ENCODE results near the gene PLOD1.

Gene PLOD1

GRCh38 chr1:11946647-11947046, 12.1 kb downstream of the PLOD1 start:
- no CpG with 5 or more reads among the region's 3 CpGs for WGBS (ENCODE audit: extremely low coverage, insufficient coverage, insufficient read length)
- H3K27ac ChIP-seq (ENCODE audit: low read depth, low read length), result no peak overlapping the region
- H4K12ac ChIP-seq (ENCODE audit: low read depth, low read length), result no peak overlapping the region
- no peak overlapping the region for H3K14ac ChIP-seq (ENCODE audit: low read length)
- H4K8ac ChIP-seq (ENCODE audit: low read depth, low read length), result no peak overlapping the region
- no peak overlapping the region for H3K18ac ChIP-seq (ENCODE audit: low read length)
- peaks cover 14 to 15% of the 10 kb centered on the region in 2 experiments for H3K4me1 ChIP-seq (ENCODE audit: control insufficient read depth in 1 of 2, insufficient read depth in 2 of 2, low read length in 2 of 2)
- H3K79me2 ChIP-seq (ENCODE audit: control insufficient read depth, insufficient read depth, low read length, poor library complexity), result no peaks in the 10 kb centered on the region
- no peak overlapping the region for H3K4ac ChIP-seq (ENCODE audit: low read depth, low read length)
- no peak overlapping the region for H2BK5ac ChIP-seq (ENCODE audit: low read depth, low read length, poor library complexity)
- no peak overlapping the region for H2AK5ac ChIP-seq (ENCODE audit: low read length)
- H3K9ac ChIP-seq (ENCODE audit: low read length), result no peak overlapping the region
- no peak overlapping the region for H3K4me3 ChIP-seq (ENCODE audit: low read depth, low read length)
- H3K9me3 ChIP-seq (ENCODE audit: insufficient read depth, low read depth, low read length), result peaks cover 4% of the 10 kb centered on the region
- no peak overlapping the region for H2AFZ ChIP-seq (ENCODE audit: insufficient read depth, low read length, poor library complexity)
- no peaks in the 10 kb centered on the region for H3K79me1 ChIP-seq (ENCODE audit: low read length)
- H3K36me3 ChIP-seq (ENCODE audit: control insufficient read depth in 1 of 2, insufficient read depth in 2 of 2, low read length in 2 of 2), result peaks cover 32 to 39% of the 10 kb centered on the region in 2 experiments
- no peak overlapping the region for H2BK120ac ChIP-seq (ENCODE audit: insufficient read depth, low read length, poor library complexity)
- H3K23ac ChIP-seq (ENCODE audit: low read length), result no peak overlapping the region
- H3K4me2 ChIP-seq (ENCODE audit: low read length), result no peak overlapping the region
- DNase-seq, result no peak
- no peaks in the 10 kb centered on the region for H3K27me3 ChIP-seq (ENCODE audit: insufficient read depth, low read length)
- H2BK12ac ChIP-seq (ENCODE audit: low read length), result no peak overlapping the region
- H4K91ac ChIP-seq (ENCODE audit: low read depth, low read length), result no peak overlapping the region

- WGBS (ENCODE audit: extremely low coverage, insufficient coverage, insufficient read length), result no CpG with 5 or more reads among the region's 6 CpGs
These were observed 14.4 kb downstream of the PLOD1 start for GRCh38 chr1:11948822-11949458.

GRCh38 chr1:11951901-11952300, 17.4 kb downstream of the PLOD1 start:
- H4K12ac ChIP-seq (ENCODE audit: low read depth, low read length), result no peak overlapping the region
- no peak overlapping the region for H3K23ac ChIP-seq (ENCODE audit: low read length)
- H3K18ac ChIP-seq (ENCODE audit: low read length), result no peak overlapping the region
- H2AFZ ChIP-seq (ENCODE audit: insufficient read depth, low read length, poor library complexity), result no peak overlapping the region
- H3K9ac ChIP-seq (ENCODE audit: low read length), result no peak overlapping the region
- H3K27ac ChIP-seq (ENCODE audit: low read depth, low read length), result no peak overlapping the region
- H3K4me3 ChIP-seq (ENCODE audit: low read depth, low read length), result no peak overlapping the region
- no peak overlapping the region for H3K4me2 ChIP-seq (ENCODE audit: low read length)
- H3K4ac ChIP-seq (ENCODE audit: low read depth, low read length), result no peak overlapping the region
- no peak overlapping the region for H3K14ac ChIP-seq (ENCODE audit: low read length)
- no peaks in the 10 kb centered on the region for H3K79me1 ChIP-seq (ENCODE audit: low read length)
- no CpG with 5 or more reads among the region's 2 CpGs for WGBS (ENCODE audit: extremely low coverage, insufficient coverage, insufficient read length)
- no peak overlapping the region for H2BK120ac ChIP-seq (ENCODE audit: insufficient read depth, low read length, poor library complexity)
- no peaks in the 10 kb centered on the region for H3K79me2 ChIP-seq (ENCODE audit: control insufficient read depth, insufficient read depth, low read length, poor library complexity)
- H4K8ac ChIP-seq (ENCODE audit: low read depth, low read length), result no peak overlapping the region
- peaks cover 62 to 65% of the 10 kb centered on the region in 2 experiments for H3K36me3 ChIP-seq (ENCODE audit: control insufficient read depth in 1 of 2, insufficient read depth in 2 of 2, low read length in 2 of 2)
- no peak overlapping the region for H4K91ac ChIP-seq (ENCODE audit: low read depth, low read length)
- H2BK12ac ChIP-seq (ENCODE audit: low read length), result no peak overlapping the region
- H3K27me3 ChIP-seq (ENCODE audit: insufficient read depth, low read length), result no peaks in the 10 kb centered on the region
- H3K4me1 ChIP-seq (ENCODE audit: control insufficient read depth in 1 of 2, insufficient read depth in 2 of 2, low read length in 2 of 2), result peaks cover 0 to 6% of the 10 kb centered on the region in 2 experiments
- peaks cover 4% of the 10 kb centered on the region for H3K9me3 ChIP-seq (ENCODE audit: insufficient read depth, low read depth, low read length)
- H2AK5ac ChIP-seq (ENCODE audit: low read length), result no peak overlapping the region
- no peak overlapping the region for H2BK5ac ChIP-seq (ENCODE audit: low read depth, low read length, poor library complexity)
- DNase-seq, result no peak

More at GRCh38 chr1:11948822-11949458, 14.4 kb downstream of the PLOD1 start:
- peaks cover 43 to 47% of the 10 kb centered on the region in 2 experiments for H3K36me3 ChIP-seq (ENCODE audit: control insufficient read depth in 1 of 2, insufficient read depth in 2 of 2, low read length in 2 of 2)
- no peak overlapping the region for H4K12ac ChIP-seq (ENCODE audit: low read depth, low read length)
- no peak overlapping the region for H2AFZ ChIP-seq (ENCODE audit: insufficient read depth, low read length, poor library complexity)
- H3K4me1 ChIP-seq (ENCODE audit: control insufficient read depth in 1 of 2, insufficient read depth in 2 of 2, low read length in 2 of 2), result peaks cover 9 to 10% of the 10 kb centered on the region in 2 experiments
- H3K27ac ChIP-seq (ENCODE audit: low read depth, low read length), result no peak overlapping the region
- no peak overlapping the region for H3K9ac ChIP-seq (ENCODE audit: low read length)
- peaks cover 4% of the 10 kb centered on the region for H3K9me3 ChIP-seq (ENCODE audit: insufficient read depth, low read depth, low read length)
- no peaks in the 10 kb centered on the region for H3K79me1 ChIP-seq (ENCODE audit: low read length)
- no peak overlapping the region for H3K4me3 ChIP-seq (ENCODE audit: low read depth, low read length)
- peak in 1 of 2 donors; percentile 47 for DNase-seq
- no peak overlapping the region for H2BK120ac ChIP-seq (ENCODE audit: insufficient read depth, low read length, poor library complexity)
- no peaks in the 10 kb centered on the region for H3K79me2 ChIP-seq (ENCODE audit: control insufficient read depth, insufficient read depth, low read length, poor library complexity)
- no peak overlapping the region for H3K4me2 ChIP-seq (ENCODE audit: low read length)
- no peak overlapping the region for H3K14ac ChIP-seq (ENCODE audit: low read length)
- H3K23ac ChIP-seq (ENCODE audit: low read length), result no peak overlapping the region
- H3K18ac ChIP-seq (ENCODE audit: low read length), result no peak overlapping the region
- no peak overlapping the region for H2BK12ac ChIP-seq (ENCODE audit: low read length)
- H4K91ac ChIP-seq (ENCODE audit: low read depth, low read length), result no peak overlapping the region
- H4K8ac ChIP-seq (ENCODE audit: low read depth, low read length), result no peak overlapping the region
- H2BK5ac ChIP-seq (ENCODE audit: low read depth, low read length, poor library complexity), result no peak overlapping the region
- H3K4ac ChIP-seq (ENCODE audit: low read depth, low read length), result no peak overlapping the region
- H3K27me3 ChIP-seq (ENCODE audit: insufficient read depth, low read length), result no peaks in the 10 kb centered on the region
- no peak overlapping the region for H2AK5ac ChIP-seq (ENCODE audit: low read length)

- Histone ChIP-seq H3K9me3 (ENCODE audit: insufficient read depth, low read depth, low read length) (peaks cover 4% of the 10 kb centered on the region), H4K12ac (ENCODE audit: low read depth, low read length) (no peak overlapping the region), H3K4me2 (ENCODE audit: low read length) (no peak overlapping the region), H3K79me2 (ENCODE audit: control insufficient read depth, insufficient read depth, low read length, poor library complexity) (no peaks in the 10 kb centered on the region), H4K8ac (ENCODE audit: low read depth, low read length) (no peak overlapping the region), H3K27ac (ENCODE audit: low read depth, low read length) (no peak overlapping the region), H2BK5ac (ENCODE audit: low read depth, low read length, poor library complexity) (no peak overlapping the region), H3K27me3 (ENCODE audit: insufficient read depth, low read length) (no peaks in the 10 kb centered on the region), H2BK120ac (ENCODE audit: insufficient read depth, low read length, poor library complexity) (no peak overlapping the region), H2BK12ac (ENCODE audit: low read length) (no peak overlapping the region), H3K4me3 (ENCODE audit: low read depth, low read length) (no peak overlapping the region), H3K14ac (ENCODE audit: low read length) (no peak overlapping the region), H2AFZ (ENCODE audit: insufficient read depth, low read length, poor library complexity) (no peak overlapping the region), H2AK5ac (ENCODE audit: low read length) (no peak overlapping the region), H3K79me1 (ENCODE audit: low read length) (no peaks in the 10 kb centered on the region), H4K91ac (ENCODE audit: low read depth, low read length) (no peak overlapping the region), H3K4me1 (ENCODE audit: control insufficient read depth in 1 of 2, insufficient read depth in 2 of 2, low read length in 2 of 2) (peaks cover 0 to 6% of the 10 kb centered on the region in 2 experiments), H3K4ac (ENCODE audit: low read depth, low read length) (no peak overlapping the region), H3K18ac (ENCODE audit: low read length) (no peak overlapping the region), H3K9ac (ENCODE audit: low read length) (no peak overlapping the region), H3K23ac (ENCODE audit: low read length) (no peak overlapping the region), H3K36me3 (ENCODE audit: control insufficient read depth in 1 of 2, insufficient read depth in 2 of 2, low read length in 2 of 2) (peaks cover 68 to 72% of the 10 kb centered on the region in 2 experiments)
- no peak for DNase-seq
- no CpG with 5 or more reads among the region's 11 CpGs for WGBS (ENCODE audit: extremely low coverage, insufficient coverage, insufficient read length)
These were observed 18.1 kb downstream of the PLOD1 start for GRCh38 chr1:11952455-11953109.
